HUDEP-2 (cell line): ENCODE data around the gene CADPS2.

Source experiments
- DNase-seq, 76 experiments: peaks; one replicate each; lab custom pipeline; 2025; ENCODE audit not compliant: unreplicated experiment in 76 of 76; lab: John Stamatoyannopoulos, UW

The CADPS2 gene

DNA sequence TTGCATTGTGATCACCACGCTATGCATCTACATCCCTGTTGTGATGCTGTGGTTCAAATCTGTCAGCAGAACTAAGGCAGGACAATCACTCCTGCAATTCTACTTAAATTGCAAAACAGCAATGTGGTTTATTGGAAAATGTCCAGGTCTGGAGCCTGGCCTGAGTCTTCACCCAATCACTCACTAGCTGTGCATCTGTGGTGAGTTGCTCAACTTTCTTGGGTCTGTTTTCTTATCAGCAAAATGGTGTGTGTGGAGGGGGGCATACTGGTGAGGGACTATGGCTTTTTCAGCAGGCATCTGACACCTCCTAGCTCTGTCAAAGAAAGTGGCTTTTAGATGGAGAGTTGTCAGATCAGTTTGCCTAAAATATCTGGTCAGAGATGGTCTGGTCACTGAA is 473.4 kb downstream of the CADPS2 start:
- DNase-seq, result no peak

DNA sequence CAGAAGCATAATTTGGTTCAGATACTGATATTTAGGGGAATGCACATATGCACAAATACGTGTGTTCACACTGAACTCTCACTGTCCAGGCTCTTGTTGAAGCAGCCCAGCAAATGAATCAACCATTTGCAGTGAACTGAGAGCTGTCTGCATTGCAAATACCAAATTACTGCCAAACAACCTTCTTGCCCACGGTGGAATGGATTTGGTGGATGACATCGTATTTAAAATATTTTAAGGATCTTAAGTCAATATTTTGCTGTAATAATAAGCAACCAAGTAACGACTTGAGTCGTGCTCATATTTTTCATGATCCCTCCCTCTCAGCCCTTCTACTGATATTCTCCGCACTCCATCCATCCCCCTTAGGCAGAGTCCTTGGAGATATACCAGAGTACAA is 473.8 kb downstream of the CADPS2 start:
- DNase-seq, result no peak

DNA sequence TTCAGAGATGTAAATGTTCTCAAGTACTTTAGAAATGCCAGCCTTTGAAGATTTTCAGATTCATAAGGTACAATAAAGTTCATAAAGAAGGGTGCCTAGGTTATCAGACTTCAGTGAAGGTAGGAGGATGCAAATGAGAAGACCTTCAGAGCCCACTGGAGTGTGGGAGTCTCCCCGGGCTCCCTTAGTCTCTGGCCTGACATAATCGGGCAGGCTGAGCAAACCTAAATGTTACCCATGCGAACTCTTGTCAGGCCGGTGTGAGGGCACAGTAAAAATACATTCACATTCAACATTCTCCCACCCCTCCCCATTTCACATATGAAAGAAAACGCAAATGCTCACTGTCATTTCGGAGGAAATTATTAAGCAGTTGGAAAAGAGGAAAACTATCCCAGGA is 479.1 kb downstream of the CADPS2 start:
- no peak for DNase-seq

DNA sequence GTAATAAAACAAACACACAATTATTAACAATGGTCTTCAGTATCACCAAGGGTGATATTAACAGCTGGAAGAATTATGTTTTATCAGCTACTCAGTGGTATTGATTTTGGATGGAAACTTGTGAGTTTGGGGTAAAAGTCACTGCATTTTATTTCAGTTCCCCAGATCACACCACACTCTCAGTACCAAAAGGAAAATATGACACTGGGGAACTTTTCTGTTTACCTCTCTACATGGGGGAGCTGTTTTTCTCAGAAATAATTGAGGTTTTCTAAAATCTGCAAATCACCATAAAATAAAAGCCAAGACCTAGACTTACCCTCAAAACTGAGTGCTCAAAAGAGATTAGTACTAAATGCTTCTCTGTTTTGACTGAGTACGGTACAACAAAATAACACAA is 483.1 kb downstream of the CADPS2 start:
- no peak for DNase-seq

DNA sequence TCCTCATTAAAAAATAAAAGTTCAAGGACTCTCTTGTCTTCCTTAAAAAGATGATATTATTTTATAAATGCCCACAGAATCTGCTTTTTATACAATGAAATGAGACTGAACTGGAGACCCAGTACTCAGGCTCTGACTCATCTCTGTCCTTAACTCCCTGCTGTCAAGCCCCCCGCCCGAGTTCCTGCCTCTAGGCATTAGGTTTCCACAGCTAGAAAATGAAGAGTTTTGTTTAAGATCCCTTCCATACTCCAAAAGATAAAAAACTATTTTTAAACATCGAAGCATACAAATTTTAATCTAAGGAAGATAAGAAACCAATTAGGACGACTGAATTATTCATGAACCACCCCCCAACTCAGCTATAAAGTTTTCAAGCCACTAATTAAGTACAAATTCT is 484.0 kb downstream of the CADPS2 start:
- no peak for DNase-seq

DNA sequence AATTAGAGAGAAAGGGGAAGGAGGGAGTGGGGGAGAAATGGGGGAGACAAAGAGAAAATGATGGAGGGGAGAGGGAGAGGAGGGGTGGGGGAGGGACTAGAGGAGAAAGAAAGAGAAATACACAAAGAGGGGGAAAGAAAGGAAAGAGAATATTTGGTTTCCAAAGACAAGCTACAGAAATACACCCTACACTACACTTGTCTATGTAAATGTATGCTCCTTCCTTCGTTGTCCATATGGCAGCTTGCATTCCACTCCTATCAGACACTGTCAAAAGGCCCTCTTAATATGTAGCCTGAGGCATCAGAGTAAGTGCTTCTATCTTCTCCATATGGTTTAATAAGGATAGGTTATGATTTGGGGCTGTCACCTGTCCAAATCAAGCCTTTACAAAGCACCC is 488.9 kb downstream of the CADPS2 start:
- DNase-seq, result no peak

DNA sequence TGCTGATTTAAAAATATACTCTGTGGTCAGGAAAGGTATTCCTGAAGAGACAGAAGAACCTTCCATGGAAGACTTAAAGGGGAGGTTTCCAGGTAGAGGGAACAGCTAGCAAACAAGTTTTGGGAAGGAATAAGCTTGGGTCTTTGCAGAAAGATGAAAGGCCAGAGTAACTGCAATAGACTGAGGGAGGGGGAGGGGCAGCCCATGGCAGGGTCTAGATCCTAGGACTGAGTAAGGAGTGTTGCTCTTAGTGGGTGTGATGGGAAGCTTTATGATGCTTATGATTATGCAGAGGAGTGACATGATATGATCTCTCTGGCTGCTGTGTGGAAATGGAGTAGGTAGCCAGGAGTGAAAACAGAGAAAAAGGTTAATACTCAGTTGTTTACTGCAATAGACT is 491.7 kb downstream of the CADPS2 start:
- DNase-seq, result no peak

DNA sequence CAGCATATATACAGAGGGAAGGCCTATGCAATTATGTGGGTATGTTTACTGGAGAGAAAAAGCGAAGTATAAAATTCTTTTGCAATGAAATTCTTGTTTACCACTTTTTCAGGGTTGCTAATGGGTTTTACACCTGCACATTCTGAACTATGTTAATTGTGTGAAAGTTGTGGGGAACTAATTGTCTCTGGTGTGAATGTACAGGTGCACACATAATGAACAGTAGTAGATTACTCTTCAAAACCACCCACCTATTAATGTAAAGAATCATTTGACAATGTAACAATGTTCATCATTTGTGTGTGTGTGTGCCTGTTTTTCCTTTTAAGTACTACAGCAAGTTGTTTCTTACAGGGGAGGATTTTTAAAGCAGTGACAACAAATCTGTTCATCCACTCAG is 501.7 kb downstream of the CADPS2 start:
- DNase-seq, result no peak

DNA sequence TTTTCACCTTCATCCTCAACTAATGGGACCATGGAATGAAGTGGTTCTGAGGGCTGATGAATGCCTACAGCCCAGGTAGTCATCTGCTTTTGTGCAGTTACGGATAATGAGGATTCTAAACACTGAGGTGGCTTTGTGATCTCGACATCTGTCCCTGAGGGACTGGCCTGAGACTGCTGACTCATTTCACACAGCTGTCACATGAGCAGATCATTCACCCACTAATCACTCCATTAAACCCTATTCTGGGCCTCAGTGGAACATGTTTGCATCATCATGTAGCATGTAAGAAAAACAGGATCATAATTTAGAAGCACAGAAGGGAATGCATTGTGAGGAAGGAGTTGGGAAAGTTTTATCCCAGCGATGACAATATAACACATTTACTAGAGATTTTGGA is 502.3 kb downstream of the CADPS2 start:
- peak in 1 of 76 experiments; percentile 1 for DNase-seq

DNA sequence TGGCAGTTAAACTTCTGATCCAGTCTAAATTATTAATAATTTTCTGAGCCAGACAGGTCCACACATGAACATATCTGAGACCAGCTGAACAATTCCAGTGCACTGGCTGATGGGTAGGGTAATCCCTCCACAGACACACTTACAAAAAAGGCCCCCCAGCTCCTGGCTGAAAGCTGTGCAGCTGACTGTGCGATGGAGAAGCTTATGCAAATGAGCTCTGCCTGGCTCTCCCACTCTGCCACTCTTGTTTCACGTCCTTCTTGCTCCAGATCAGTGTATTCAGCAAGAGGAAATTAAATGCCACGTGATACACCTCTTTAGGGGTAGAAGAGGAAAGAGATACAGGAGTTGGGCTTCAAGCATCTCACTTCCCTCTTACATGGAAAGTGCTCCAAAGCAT is 505.3 kb downstream of the CADPS2 start:
- no peak for DNase-seq

DNA sequence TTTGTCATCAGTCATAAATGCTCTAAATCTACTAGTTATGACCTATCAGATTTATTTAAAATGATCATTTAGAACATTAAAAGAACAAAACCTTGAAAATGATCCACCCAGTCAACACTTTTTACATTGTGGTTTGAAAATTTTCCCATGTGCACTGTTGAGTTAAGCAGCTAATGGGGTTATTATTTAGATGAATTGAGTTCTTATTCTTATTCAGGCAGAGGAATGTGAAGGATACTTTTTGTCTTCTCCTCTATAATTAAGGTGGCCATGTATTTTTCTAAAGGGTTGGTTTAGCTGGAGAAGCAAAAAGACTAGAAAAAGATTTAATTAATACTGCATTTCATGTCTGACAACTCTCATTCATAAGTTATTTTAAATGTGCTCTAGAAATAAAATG is 506.8 kb downstream of the CADPS2 start:
- DNase-seq, result no peak

DNA sequence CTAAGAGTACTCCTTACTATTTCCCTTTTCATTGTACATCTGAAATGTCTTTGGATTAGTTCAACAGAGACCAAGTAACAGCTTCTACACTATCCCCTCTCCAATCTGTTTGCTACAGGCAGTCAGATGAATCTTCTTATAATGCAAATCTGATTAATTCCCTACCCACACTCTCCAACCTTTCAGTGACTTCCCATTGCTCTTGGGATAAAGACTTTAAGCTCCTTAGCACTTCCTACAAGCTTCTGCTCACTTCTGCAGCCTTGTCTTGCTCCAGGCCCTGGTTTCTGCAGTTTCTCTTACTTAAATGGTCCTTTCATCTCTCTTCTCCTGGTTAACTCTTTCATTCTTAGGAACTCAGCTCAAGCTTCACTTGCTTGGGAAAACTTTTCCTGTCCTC is 516.5 kb downstream of the CADPS2 start:
- DNase-seq, result no peak

DNA sequence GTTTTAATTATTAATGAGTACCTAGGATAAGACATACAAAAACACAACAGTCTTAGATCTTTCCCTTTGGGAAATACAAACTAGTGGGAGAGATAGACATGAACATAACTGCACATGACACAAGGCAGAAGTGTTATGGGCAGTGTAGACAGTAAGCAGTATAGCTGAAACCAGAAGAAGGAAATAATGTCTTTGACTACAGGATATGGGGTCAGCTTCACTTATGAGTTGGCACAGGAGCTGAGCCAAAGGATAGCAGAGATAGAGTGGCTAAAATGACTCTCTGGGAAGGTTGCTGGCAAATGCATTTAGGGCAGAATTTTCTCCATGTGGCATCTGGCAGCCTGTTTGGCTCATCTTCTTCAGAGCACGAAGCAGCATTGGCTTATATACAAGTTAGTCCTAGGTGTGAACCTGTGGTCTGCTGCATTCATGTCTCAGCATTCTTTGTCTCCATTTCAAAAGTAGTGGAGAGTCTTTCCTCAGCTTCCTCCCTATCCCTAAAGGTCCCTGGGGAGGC is 521.4 kb downstream of the CADPS2 start:
- no peak for DNase-seq

DNA sequence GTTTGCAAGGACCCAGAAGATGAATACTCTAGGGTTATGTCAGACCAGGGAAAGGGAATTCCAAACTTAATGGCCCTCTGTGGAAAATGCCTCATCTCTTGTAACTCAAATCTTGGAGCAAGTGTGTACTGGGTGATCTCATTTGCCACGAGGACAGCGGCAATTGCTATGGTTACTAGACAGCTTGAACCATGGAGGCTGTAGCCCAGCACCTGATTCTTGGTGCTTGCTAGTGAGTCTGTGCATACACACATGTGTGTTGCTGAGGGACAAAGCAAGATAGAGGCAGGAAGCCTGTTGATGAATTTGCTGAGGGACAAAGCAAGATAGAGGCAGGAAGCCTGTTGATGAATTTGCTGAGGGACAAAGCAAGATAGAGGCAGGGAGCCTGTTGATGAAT is 523.1 kb downstream of the CADPS2 start:
- no peak for DNase-seq

DNA sequence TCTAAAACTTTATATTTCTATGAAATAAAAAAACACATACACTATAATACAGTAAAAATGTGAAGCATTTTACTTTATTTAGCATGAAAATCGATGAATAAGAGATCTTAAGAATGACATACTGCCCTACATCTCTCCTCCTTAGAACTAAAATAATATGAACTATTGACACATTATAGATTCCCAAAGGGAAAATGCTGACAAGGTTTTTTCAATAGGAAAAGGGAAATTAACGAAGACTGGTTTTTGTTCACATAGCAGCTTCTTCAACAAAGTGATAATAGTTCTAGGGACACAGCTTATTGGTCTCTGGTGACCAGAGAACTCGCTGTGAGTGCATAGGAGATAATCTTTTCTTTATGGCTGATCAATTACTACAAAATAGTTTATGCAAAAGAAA is 523.8 kb downstream of the CADPS2 start:
- no peak for DNase-seq

DNA sequence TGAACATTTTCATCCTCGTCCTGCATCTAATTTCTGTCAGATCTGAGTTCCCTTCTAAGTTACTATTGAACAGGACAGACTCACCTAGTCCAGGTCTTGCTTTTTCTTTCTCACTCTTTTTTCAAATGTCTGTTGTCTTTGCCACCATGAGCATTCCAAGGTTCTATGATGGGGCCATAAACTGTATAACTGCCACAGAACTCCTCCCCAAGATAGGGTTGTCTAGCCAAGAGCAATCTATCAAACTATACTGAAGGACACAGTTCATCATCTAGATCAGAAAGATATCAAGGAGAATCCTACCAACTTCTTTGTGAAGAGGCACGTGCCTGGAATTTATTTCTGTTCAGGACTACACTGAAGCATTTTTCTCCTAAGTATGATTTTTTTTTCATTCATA is 531.6 kb downstream of the CADPS2 start:
- no peak for DNase-seq

DNA sequence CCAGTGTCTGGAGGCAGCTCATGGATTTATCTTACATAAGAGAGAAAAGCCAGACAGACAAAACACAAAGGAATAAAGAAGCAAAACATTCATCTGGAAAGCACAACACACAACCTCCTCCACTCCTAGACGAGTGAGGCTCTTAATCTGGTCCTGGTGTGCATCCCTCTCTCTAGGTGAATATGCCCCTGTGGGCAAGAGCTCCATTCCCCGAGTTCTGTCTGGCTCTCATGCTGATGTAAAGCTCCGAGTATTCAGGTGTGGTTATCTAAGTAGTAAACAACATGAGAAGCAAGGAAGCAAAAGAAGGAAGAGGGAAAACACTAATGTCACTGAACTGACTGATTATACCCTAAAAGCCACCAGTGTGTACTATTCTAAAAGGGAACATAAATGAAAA is 533.8 kb downstream of the CADPS2 start:
- no peak for DNase-seq

DNA sequence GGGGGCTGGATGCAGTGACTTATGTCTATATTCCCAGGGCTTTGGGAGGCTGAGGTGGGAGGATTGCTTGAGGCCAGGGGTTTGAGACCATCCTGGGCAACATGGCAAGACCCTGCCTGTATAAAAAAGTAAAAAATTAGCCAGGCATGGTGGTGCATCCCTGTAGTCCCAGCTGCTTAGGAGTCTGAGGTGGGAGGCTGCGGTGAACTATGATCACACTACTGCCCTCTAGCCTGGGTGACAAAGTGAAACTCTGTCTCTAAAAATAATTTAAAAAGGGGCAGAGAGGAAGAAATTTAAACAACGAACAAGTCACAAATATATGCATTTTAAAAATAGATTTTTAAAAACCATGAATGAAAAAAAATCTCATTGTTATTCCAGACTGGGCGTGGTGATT is 535.6 kb downstream of the CADPS2 start:
- DNase-seq, result no peak

DNA sequence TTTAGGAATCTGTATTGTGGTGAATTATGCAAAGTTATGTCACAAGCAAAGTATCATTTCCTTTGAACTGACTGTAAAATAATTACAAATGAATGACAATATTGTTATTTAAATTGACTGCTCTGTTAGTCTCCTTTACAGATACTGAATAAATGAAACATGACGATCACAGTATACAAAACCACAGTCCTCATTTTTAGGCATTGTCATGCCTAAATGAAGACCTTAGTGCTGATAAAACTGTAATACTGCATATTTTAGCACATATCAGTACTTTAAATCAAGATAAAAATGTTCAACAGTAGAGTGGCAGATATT is 542.0 kb downstream of the CADPS2 start:
- no peak for DNase-seq

DNA sequence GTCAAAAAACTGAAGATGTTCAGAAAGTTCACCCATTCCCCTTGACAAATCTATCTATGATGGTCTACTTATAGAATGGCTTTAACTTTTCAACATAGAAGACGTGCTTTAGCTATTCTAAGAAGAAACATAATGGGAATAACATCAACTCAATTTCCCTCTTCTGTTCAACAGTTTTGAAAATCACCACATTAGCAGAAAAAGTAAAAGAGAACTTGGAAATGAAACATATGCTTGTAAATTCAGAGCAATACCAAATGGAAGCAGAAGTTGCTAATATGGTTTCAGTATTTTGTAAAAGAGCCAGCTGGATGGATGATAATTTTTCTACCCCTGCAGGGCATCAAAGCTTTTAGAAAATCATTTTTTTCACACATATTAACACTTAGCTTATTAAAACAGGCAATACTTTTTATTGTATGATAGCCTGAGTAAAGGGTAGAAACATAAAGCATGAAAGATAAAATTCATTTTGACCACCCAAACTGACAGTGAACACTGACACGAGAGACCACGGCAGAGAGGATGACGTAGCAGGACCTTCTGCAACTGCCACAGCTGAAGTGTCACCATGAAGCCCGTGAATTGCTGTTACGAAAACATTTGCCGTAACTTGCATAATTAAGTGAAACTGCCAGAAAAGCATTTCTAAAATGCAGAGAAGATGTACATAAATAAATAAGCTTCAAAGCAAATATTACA is 542.5 kb downstream of the CADPS2 start:
- no peak for DNase-seq

DNA sequence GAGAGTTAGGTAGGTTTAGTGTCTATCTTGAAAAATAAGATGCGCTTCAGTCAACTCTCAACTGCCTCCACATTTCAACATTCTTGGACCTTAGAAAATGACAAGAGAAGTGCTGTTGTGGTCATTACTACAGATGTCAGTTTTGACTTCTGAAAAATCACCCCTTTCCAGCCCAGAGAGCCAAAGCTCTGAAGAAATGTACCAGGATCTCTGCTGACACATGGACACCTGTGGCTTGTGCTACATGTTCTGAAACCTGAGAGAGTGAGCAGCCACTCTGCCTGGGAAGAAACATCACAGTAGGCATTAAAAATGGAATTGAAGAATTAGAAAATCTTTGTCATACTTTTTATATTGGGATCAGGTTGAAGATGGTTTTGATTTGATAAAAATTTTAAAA is 545.8 kb downstream of the CADPS2 start:
- no peak for DNase-seq

DNA sequence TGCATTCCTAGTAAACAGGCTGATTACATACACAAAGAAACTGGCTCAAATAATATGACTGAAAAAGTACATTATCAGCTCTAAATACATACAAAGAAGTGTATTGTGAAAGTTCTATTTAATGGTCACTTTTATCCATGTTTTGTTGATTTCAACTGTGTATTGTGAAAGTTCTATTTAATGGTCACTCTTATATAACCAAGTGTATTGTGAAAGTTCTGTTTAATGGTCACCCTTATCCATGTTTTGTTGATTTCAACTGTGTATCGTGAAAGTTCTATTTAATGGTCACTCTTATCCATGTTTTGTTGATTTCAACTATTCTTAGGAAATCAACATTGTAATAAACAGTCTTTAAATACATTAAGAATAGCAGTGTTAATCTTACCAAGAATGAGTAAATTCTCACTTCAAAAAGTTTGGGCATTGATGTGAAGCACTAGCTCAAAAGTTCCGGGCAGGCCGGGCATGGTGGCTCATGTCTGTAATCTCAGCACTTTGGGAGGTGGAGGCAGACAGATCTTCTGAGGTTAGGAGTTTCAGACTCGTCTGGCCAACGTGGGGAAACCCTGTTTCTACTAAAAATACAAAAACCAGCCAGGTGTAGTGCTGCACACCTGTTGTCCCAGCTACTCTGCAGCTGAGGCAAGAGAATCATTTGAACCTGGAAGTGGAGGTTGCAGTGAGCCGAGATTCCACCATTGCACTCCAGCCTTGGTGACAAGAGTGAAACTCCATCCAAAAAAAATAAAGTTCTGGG is 546.9 kb downstream of the CADPS2 start:
- DNase-seq, result no peak
